H1 (cell line): ENCODE results near the gene KLF13. TPM values are rescaled to one million over a fixed set of nuclear protein-coding genes. Genes with fewer than 3 reads are reported as not detected.

Experiments used
- BACH1 ChIP-seq: IDR thresholded peaks from 2 replicates; pipeline ENCODE4 v1.6.1; 2012; ENCODE audit warnings: low read length, improper control_type of control experiment
- EGR1 ChIP-seq: IDR thresholded peaks from 2 replicates; pipeline ENCODE4 v1.6.1; 2011; ENCODE audit warnings: low read depth, low read length, borderline replicate concordance
- JUN ChIP-seq: IDR thresholded peaks from 2 replicates; pipeline ENCODE4 v1.6.1; 2011; ENCODE audit warnings: low read depth, mild to moderate bottlenecking, improper control_type of control experiment, low read length
- POU5F1 ChIP-seq: IDR thresholded peaks from 2 replicates; pipeline ENCODE4 v1.6.1; 2011; ENCODE audit warnings: low read depth, mild to moderate bottlenecking, low read length, moderate library complexity
- RXRA ChIP-seq: IDR thresholded peaks from 2 replicates; pipeline ENCODE4 v1.6.1; 2011; ENCODE audit warnings: low read depth, mild to moderate bottlenecking, low read length, moderate library complexity; ENCODE audit not compliant: insufficient read depth
- YY1 ChIP-seq: IDR thresholded peaks from 2 replicates; pipeline ENCODE4 v1.6.1; 2011; ENCODE audit warnings: low read depth, mild to moderate bottlenecking, low read length
- polyA plus RNA-seq, 7 experiments: library from polyadenylated mRNA; depleted of rRNA in 3 of 7; stranded (reverse) in 5 of 7; unstranded in 2 of 7; fragments of >200 nt in 5 of 7; fragments of 200-250 nt in 2 of 7; gene quantifications; 1 replicate in 5 of 7; 2 replicates in 1 of 7; 4 replicates in 1 of 7; pipeline versions ENCODE4 v1.2.1 to v1.2.3, GENCODE V29; 2011 to 2013; ENCODE audit warnings: missing spikeins in 2 of 7, mixed read lengths in 2 of 7
- total RNA-seq: library from RNA; stranded (reverse); fragmentation: NEBNext Ultra II Directional; extraction: Animal tissue kit (Norgen Biotek cat#: 25700); gene quantifications from 2 replicates; pipeline ENCODE4 v1.2.1, GENCODE V29; 2021
- TF ChIP-seq, protein P1 (sequence below), 3 experiments: IDR thresholded peaks; 1 replicate in 2 of 3; 2 replicates in 1 of 3; pipeline versions ENCODE4 v1.5.1 to v1.6.1; 2011; ENCODE audit warnings: low read length in 3 of 3, mild to moderate bottlenecking in 3 of 3, inconsistent platforms in 2 of 3, low read depth in 1 of 3, moderate library complexity in 1 of 3; ENCODE audit not compliant: insufficient read depth in 1 of 3; ENCODE audit errors: control extremely low read depth in 1 of 3
- TF ChIP-seq, protein P2 (sequence below): IDR thresholded peaks from 2 replicates; pipeline ENCODE4 v1.6.1; 2011; ENCODE audit warnings: low read depth, mild to moderate bottlenecking, low read length; ENCODE audit not compliant: insufficient read depth

Gene KLF13
- total and polyA plus RNA-seq, 2 of the 8 experiments (the other 6 are each of a cell fraction or from before 2014, with no cell fraction given), result 18.3 to 33.4 TPM

DNA sequence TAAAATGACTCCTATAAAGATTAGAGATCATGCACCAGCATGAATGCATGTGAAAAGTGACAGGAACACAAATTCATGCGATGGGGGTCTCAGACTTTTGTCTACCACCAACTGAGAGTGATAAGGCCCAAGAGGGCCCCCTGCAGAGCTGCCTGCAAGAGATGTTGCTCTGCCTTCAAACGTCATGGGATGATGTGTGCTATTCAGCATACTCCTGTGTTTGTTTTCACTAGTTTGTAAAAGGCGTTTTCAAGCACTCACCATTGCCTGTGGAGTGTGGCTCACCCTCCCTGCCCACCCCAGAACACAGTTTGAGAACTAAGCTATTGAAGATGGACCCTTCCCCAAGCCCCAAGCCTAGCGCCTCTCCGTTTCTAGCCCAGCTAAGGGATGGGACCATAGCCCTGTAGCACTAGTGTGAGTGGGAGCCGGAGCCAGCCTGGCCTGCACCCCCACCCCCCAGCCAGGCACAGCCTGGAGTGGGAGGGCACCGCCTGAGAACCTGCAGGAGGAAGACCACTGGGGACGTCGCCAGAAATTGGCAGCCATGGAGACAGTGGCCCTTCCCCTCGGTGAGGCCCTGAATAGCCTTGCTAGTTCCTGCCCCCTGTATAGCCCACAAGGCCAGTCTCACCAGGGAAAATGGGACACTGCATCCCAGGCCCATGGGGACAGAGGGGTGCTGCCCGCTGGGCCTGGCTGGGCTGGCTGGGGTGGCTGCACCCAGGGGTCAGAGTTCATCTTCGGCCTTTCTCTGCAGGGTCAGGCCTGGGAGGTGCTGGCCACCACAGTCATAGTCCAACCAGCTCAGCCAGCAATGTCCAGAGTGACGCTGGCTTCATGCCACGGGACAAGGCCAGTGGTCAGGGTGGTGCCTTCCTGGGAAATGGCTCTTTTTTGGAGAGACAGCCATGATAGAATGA lies 22.6 kb upstream of the KLF13 start (continued):
- no peak for TF ChIP-seq JUN
- no peak for TF ChIP-seq BACH1
- TF ChIP-seq EGR1, result no peak
- TF ChIP-seq, protein P1, sequence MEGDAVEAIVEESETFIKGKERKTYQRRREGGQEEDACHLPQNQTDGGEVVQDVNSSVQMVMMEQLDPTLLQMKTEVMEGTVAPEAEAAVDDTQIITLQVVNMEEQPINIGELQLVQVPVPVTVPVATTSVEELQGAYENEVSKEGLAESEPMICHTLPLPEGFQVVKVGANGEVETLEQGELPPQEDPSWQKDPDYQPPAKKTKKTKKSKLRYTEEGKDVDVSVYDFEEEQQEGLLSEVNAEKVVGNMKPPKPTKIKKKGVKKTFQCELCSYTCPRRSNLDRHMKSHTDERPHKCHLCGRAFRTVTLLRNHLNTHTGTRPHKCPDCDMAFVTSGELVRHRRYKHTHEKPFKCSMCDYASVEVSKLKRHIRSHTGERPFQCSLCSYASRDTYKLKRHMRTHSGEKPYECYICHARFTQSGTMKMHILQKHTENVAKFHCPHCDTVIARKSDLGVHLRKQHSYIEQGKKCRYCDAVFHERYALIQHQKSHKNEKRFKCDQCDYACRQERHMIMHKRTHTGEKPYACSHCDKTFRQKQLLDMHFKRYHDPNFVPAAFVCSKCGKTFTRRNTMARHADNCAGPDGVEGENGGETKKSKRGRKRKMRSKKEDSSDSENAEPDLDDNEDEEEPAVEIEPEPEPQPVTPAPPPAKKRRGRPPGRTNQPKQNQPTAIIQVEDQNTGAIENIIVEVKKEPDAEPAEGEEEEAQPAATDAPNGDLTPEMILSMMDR (IDR thresholded peaks at IDR 0.05; ENCODE audit: control extremely low read depth in 1 of 3, insufficient read depth in 1 of 3, low read depth in 1 of 3, low read length in 3 of 3), result no peak
- no peak for TF ChIP-seq RXRA
- TF ChIP-seq YY1, result no peak
- TF ChIP-seq POU5F1, result no peak
- TF ChIP-seq, protein P2, sequence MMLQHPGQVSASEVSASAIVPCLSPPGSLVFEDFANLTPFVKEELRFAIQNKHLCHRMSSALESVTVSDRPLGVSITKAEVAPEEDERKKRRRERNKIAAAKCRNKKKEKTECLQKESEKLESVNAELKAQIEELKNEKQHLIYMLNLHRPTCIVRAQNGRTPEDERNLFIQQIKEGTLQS, result no peak
